NCI-H82 (cell line): ENCODE measurements around the gene SYDE2.

Experiments
- DNase-seq: peaks from one replicate; lab custom pipeline; 2025; lab: John Stamatoyannopoulos, UW

SYDE2 gene

GRCh38 chr1:85121744-85122143, 79.1 kb downstream of the SYDE2 start:
- no peak for DNase-seq

- no peak for DNase-seq
These were observed 82.1 kb downstream of the SYDE2 start for GRCh38 chr1:85118751-85119150.

GRCh38 chr1:85116856-85117255, 84.0 kb downstream of the SYDE2 start:
- DNase-seq: no peak

GRCh38 chr1:85115933-85116332, 84.9 kb downstream of the SYDE2 start:
- DNase-seq: no peak

- no peak for DNase-seq
These were observed 89.1 kb downstream of the SYDE2 start for GRCh38 chr1:85111695-85112094.

GRCh38 chr1:85109475-85109874, 91.3 kb downstream of the SYDE2 start:
- peak; percentile 85 for DNase-seq
